HTR-8/SVneo (cell line): ENCODE data around the gene PCDHA10.
"Not testable (repeated sequence)": the region's sequence is repeated elsewhere in the genome, so short reads cannot be mapped to it uniquely, and the experiment has no call there.

ENCODE experiments used
- DNase-seq: peaks from one replicate; pipeline ENCODE4 v3.0.0; 2011; ENCODE audit warnings: low spot score, mixed read lengths; ENCODE audit not compliant: insufficient read length
- FAIRE-seq: peaks from 2 replicates; lab custom pipeline; 2011; peaks lifted over from hg19 to GRCh38; lab: Jason Lieb, UNC

Gene PCDHA10, protein sequence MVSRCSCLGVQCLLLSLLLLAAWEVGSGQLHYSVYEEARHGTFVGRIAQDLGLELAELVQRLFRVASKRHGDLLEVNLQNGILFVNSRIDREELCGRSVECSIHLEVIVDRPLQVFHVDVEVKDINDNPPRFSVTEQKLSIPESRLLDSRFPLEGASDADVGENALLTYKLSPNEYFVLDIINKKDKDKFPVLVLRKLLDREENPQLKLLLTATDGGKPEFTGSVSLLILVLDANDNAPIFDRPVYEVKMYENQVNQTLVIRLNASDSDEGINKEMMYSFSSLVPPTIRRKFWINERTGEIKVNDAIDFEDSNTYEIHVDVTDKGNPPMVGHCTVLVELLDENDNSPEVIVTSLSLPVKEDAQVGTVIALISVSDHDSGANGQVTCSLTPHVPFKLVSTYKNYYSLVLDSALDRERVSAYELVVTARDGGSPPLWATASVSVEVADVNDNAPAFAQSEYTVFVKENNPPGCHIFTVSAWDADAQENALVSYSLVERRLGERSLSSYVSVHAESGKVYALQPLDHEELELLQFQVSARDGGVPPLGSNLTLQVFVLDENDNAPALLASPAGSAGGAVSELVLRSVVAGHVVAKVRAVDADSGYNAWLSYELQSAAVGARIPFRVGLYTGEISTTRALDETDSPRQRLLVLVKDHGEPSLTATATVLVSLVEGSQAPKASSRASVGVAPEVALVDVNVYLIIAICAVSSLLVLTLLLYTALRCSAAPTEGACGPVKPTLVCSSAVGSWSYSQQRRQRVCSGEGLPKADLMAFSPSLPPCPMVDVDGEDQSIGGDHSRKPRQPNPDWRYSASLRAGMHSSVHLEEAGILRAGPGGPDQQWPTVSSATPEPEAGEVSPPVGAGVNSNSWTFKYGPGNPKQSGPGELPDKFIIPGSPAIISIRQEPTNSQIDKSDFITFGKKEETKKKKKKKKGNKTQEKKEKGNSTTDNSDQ

DNA sequence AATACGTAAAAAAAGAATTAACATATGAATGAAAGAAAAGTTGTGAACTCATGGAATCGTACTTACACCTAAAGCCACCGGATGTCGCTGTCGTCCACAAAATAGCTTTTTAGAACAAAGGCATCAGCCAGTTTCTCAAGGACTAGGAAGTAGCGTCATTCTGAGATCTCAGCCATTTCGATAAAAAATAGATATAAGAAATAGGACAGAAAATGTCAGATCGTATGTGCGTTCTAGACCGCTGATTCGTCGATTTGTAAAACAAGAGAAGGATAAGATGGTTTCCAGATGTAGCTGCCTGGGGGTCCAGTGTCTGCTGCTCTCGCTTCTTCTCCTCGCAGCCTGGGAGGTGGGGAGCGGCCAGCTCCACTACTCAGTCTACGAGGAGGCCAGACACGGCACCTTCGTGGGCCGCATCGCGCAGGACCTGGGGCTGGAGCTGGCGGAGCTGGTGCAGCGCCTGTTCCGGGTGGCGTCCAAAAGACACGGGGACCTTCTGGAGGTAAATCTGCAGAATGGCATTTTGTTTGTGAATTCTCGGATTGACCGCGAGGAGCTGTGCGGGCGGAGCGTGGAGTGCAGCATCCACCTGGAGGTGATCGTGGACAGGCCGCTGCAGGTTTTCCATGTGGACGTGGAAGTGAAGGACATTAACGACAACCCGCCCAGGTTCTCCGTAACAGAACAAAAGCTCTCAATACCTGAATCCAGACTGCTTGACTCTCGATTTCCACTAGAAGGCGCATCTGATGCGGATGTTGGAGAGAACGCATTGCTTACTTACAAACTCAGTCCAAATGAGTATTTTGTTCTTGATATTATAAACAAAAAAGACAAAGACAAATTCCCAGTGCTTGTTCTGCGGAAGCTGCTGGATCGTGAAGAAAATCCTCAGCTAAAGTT lies at the start of gene PCDHA10:
Gene PCDHA10 (plus strand): TSS at position 126 of the 903 bp plus-strand sequence. CDS start 152 bp downstream, at position 278.
- no peak for DNase-seq

DNA sequence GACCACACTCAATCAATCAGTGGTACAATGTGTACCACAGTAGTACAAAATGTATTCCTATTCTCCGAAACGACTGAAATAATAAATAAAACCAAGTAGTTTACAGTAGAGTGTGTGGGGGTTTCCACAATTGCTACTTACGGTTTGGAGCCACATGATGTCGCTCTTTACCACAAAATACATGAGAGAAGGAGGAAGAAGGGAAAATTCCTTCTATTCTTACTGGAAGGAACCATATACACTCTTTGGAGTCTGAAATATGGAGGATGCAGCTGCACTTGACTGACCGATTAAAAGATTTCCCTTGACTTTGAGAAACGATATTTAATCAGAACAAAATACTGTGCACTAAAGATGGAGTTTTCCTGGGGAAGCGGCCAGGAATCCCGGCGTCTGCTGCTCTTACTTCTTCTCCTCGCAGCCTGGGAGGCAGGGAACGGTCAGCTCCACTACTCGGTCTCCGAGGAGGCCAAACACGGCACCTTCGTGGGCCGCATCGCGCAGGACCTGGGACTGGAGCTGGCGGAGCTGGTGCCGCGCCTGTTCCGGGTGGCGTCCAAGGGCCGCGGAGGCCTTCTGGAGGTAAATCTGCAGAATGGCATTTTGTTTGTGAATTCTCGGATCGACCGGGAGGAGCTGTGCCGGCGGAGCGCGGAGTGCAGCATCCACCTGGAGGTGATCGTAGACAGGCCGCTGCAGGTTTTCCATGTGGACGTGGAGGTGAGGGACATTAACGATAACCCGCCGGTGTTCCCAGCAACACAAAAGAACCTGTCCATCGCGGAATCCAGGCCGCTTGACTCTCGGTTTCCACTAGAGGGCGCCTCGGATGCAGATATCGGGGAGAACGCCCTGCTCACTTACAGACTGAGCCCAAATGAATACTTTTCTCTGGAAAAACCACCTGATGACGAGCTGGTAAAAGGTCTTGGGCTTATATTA lies 48.6 kb upstream of the PCDHA10 start, which contains the start of gene PCDHA4:
Gene PCDHA4 (plus strand): TSS at position 235 of the 942 bp plus-strand sequence.
- DNase-seq: no peak
- FAIRE-seq: peak; percentile 63

More for the DNA sequence above, at the start of gene PCDHA10:
- FAIRE-seq: no peak

DNA sequence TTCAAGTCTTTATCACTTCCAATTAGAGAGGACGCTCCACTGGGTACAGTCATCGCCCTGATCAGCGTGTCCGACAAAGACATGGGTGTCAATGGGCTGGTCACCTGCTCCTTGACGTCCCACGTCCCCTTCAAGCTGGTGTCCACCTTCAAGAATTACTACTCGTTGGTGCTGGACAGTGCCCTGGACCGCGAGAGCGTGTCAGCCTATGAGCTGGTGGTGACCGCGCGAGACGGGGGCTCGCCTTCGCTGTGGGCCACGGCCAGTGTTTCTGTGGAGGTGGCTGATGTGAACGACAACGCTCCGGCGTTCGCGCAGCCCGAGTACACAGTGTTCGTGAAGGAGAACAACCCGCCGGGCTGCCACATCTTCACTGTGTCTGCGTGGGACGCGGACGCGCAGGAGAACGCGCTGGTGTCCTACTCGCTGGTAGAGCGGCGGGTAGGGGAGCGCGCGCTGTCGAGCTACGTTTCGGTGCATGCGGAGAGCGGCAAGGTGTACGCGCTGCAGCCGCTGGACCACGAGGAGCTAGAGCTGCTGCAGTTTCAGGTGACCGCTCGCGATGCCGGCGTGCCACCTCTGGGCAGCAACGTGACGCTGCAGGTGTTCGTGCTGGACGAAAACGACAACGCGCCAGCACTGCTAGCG lies 47.3 kb upstream of the PCDHA10 start:
- not testable (repeated sequence) for FAIRE-seq, DNase-seq

DNA sequence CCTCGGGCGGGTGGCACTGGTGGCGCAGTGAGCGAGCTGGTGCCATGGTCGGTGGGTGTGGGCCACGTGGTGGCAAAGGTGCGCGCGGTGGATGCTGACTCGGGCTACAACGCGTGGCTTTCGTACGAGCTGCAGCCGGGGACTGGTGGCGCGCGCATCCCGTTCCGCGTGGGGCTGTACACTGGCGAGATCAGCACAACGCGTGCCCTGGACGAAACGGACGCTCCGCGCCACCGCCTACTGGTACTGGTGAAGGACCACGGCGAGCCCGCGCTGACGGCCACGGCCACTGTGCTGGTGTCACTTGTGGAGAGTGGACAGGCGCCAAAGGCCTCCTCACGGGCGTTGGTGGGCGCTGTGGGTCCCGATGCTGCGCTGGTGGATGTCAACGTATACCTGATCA lies 46.8 kb upstream of the PCDHA10 start:
- DNase-seq (no peak), FAIRE-seq (no peak)

DNA sequence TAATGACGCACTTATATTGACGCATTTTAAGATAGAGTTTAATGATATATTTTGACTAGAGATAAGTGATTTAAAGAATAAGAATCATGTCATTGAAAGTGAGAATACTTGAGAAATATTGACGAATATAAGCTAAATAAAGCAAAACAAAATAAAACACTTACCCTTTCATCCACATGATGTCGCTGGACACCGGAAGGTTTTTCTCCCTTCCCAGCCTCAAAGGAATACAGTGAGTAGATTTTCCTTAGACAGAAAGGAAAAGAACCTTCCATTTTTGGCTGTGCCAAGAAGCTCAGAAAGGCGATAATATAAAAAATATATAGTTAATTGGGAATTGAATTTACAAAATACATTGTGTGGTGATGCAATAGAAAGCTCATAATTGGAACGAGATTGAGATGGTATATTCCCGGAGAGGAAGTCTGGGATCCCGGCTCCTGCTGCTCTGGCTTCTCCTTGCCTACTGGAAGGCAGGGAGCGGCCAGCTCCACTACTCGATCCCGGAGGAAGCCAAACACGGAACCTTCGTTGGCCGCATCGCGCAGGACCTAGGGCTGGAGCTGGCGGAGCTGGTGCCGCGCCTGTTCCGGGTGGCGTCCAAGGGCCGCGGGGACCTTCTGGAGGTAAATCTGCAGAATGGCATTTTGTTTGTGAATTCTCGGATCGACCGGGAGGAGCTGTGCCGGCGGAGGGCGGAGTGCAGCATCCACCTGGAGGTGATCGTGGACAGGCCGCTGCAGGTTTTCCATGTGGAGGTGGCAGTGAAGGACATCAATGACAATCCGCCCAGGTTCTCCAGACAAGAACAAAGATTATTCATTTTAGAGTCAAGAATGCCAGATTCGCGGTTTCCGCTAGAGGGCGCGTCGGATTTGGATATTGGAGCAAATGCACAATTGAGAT lies 34.1 kb upstream of the PCDHA10 start, which contains the start of gene PCDHA5:
Gene PCDHA5 (plus strand): TSS at position 239 of the 906 bp plus-strand sequence.
- no peak for FAIRE-seq
- DNase-seq: no peak

DNA sequence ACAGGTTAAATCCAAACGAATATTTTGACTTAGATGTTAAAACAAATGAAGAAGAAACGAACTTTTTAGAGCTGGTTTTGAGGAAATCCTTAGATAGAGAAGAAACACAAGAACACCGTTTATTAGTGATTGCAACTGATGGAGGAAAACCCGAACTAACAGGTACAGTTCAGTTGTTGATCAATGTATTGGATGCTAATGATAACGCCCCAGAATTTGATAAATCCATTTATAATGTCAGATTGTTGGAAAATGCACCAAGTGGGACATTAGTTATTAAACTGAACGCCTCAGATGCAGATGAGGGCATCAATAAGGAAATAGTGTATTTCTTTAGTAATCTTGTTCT lies 33.4 kb upstream of the PCDHA10 start:
- FAIRE-seq: no peak
- no peak for DNase-seq

DNA sequence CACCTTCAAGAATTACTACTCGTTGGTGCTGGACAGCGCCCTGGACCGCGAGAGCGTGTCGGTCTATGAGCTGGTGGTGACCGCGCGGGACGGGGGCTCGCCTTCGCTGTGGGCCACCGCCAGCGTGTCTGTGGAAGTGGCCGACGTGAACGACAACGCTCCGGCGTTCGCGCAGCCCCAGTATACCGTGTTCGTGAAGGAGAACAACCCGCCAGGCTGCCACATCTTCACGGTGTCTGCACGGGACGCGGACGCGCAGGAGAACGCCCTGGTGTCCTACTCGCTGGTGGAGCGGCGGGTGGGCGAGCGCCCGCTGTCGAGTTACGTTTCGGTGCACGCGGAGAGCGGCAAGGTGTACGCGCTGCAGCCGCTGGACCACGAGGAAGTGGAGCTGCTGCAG lies 32.7 kb upstream of the PCDHA10 start:
- DNase-seq, FAIRE-seq: not testable (repeated sequence)

DNA sequence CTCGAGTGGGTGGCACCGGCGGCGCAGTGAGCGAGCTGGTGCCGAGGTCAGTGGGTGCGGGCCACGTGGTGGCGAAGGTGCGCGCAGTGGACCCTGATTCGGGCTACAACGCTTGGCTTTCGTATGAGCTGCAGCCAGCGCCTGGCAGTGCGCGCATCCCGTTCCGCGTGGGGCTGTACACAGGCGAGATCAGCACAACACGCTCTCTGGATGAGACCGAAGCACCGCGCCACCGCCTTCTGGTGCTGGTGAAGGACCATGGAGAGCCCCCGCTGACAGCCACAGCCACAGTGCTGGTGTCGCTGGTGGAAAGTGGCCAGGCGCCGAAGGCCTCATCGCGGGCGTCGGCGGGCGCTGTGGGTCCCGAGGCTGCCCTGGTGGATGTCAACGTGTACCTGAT lies 32.2 kb upstream of the PCDHA10 start:
- no peak for DNase-seq
- no peak for FAIRE-seq

DNA sequence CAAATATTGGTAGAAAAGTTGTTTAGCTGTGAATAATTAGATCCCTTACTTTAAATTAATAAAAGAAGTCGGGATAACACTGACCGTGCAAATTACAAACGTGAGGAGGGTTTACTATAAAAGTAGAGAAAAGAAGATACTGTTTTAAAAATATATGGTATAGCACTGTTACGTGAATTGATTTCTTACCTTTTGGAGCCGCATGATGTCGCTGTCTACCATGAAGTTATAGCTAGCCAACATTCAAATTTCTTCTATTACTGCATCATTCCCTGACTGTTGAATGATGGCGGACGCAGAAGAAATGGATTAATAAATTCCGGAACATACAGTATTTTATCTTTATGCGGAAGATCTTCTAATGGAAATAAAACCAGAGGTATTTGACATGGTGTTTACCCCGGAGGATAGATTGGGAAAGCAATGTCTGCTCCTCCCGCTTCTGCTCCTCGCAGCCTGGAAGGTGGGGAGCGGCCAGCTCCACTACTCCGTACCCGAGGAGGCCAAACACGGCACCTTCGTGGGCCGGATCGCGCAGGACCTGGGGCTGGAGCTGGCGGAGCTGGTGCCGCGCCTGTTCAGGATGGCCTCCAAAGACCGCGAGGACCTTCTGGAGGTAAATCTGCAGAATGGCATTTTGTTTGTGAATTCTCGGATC lies 27.9 kb upstream of the PCDHA10 start, which contains the start of gene PCDHA6:
Gene PCDHA6 (plus strand): TSS at position 257 of the 658 bp plus-strand sequence. CDS start 132 bp downstream, at position 389.
- no peak for FAIRE-seq
- peak; percentile 32 for DNase-seq

DNA sequence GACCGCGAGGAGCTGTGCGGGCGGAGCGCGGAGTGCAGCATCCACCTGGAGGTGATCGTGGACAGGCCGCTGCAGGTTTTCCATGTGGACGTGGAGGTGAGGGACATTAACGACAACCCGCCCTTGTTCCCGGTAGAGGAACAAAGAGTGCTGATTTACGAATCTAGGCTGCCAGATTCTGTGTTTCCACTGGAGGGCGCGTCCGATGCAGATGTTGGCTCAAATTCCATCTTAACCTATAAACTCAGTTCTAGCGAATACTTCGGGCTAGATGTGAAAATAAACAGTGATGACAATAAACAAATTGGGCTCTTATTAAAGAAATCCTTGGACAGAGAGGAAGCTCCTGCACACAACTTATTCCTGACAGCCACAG lies 27.3 kb upstream of the PCDHA10 start:
- peak; percentile 26 for FAIRE-seq
- DNase-seq: no peak

DNA sequence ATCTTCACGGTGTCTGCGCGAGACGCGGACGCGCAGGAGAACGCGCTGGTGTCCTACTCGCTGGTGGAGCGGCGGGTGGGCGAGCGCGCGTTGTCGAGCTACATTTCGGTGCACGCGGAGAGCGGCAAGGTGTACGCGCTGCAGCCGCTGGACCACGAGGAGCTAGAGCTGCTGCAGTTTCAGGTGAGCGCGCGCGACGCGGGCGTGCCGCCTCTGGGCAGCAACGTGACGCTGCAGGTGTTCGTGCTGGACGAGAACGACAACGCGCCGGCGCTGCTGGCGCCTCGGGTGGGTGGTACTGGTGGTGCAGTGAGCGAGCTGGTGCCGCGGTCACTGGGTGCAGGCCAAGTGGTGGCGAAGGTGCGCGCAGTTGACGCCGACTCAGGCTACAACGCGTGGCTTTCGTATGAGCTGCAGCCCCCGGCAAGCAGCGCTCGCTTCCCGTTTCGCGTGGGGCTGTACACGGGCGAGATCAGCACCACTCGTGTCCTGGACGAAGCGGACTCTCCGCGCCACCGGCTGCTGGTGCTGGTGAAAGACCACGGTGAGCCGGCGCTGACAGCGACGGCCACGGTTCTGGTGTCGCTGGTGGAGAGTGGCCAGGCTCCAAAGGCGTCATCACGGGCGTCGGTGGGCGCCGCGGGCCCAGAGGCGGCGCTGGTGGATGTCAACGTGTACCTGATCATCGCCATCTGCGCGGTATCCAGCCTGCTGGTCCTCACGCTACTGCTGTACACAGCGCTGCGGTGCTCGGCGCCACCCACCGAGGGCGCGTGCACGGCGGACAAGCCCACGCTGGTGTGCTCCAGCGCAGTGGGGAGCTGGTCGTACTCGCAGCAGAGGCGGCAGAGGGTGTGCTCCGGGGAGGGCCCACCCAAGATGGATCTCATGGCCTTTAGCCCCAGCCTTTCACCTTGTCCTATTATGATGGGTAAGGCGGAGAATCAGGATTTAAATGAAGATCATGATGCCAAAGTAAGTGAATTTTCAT lies 25.9 kb upstream of the PCDHA10 start:
- not testable (repeated sequence) for DNase-seq, FAIRE-seq

DNA sequence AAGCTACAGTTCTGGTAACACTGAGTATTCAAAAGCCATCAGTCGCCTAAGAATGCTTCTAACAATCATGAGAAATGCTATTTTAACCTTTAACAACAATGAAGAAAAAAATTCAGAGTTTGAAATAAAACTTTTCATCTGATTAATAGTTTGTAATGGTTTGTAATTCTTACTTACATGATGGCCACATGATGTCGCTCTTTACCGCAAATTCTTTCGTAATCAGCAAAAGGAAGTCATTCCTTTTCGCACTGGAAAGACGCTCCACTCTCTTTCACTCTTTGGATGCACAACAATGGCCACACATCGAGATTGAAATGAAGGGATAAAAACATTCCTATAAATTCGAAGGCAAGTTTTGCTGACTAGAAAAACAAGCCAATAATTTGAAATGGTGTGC lies 21.7 kb upstream of the PCDHA10 start, which contains the start of gene PCDHA7:
Gene PCDHA7 (plus strand): TSS at position 277 of the 400 bp plus-strand sequence. CDS start 115 bp downstream, at position 392.
- DNase-seq (no peak), FAIRE-seq (no peak)

DNA sequence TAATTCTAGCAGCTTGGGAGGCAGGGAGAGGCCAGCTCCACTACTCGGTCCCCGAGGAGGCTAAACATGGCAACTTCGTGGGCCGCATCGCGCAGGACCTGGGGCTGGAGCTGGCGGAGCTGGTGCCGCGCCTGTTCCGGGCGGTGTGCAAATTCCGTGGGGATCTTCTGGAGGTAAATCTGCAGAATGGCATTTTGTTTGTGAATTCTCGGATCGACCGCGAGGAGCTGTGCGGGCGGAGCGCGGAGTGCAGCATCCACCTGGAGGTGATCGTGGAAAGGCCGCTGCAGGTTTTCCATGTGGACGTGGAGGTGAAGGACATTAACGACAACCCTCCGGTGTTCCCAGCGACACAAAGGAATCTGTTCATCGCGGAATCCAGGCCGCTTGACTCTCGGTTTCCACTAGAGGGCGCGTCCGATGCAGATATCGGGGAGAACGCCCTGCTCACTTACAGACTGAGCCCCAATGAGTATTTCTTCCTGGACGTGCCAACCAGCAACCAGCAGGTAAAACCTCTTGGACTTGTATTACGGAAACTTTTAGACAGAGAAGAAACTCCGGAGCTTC lies 21.2 kb upstream of the PCDHA10 start:
- FAIRE-seq, DNase-seq: not testable (repeated sequence)

DNA sequence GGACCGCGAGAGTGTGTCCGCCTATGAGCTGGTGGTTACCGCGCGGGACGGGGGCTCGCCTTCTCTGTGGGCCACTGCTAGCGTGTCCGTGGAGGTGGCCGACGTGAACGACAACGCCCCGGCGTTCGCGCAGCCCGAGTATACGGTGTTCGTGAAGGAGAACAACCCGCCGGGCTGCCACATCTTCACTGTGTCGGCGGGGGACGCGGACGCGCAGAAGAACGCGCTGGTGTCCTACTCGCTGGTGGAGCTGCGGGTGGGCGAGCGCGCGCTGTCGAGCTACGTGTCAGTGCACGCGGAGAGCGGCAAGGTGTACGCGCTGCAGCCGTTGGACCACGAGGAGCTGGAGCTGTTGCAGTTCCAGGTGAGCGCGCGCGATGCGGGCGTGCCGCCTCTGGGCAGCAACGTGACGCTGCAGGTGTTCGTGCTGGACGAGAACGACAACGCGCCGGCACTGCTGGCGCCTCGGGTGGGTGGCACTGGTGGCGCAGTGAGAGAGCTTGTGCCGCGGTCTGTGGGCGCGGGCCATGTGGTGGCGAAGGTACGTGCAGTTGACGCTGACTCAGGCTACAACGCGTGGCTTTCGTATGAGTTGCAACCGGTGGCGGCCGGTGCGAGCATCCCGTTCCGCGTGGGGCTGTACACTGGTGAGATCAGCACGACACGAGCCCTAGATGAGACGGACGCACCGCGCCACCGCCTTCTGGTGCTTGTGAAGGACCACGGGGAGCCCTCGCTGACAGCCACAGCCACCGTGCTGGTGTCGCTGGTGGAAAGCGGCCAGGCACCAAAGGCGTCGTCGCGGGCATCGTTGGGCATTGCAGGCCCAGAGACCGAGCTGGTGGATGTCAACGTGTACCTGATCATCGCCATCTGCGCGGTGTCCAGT lies 19.8 kb upstream of the PCDHA10 start:
- FAIRE-seq (no peak), DNase-seq (no peak)
